NCI-H510A (cell line): ENCODE measurements around the gene NEK9.

Experiments used
- DNase-seq: peaks from one replicate; lab custom pipeline; 2025; lab: John Stamatoyannopoulos, UW

The NEK9 gene

GRCh38 chr14:75067212-75067611 lies 59.6 kb downstream of the NEK9 start:
- DNase-seq = no peak

GRCh38 chr14:75066691-75067090 lies 60.2 kb downstream of the NEK9 start:
- no peak for DNase-seq

- DNase-seq = no peak
Measured at GRCh38 chr14:75064205-75064567, 62.7 kb downstream of the NEK9 start.

GRCh38 chr14:75063491-75064204 lies 63.2 kb downstream of the NEK9 start, which contains the start of gene ACYP1:
Gene ACYP1, minus strand, starts transcription at chr14:75064024. Its CDS starts 471 bp downstream, at chr14:75063553.
- peak; percentile 76 for DNase-seq

GRCh38 chr14:75063013-75063412 lies 63.8 kb downstream of the NEK9 start:
- DNase-seq = no peak

- DNase-seq = no peak
Measured at GRCh38 chr14:75060420-75060819, 66.4 kb downstream of the NEK9 start.

- no peak for DNase-seq
Measured at GRCh38 chr14:75059642-75060041, 67.2 kb downstream of the NEK9 start.

- no peak for DNase-seq
Measured at GRCh38 chr14:75054421-75054820, 72.4 kb downstream of the NEK9 start.

GRCh38 chr14:75053396-75054291 lies 73.2 kb downstream of the NEK9 start:
- DNase-seq = no peak

GRCh38 chr14:75051556-75051899 lies 75.3 kb downstream of the NEK9 start:
- no peak for DNase-seq

- DNase-seq = peak; percentile 83
Measured at GRCh38 chr14:75050852-75051555, 75.8 kb downstream of the NEK9 start, which contains the start of gene MLH3. Gene MLH3, minus strand, starts transcription at chr14:75051467. Its CDS starts 1,812 bp downstream, at chr14:75049655.

GRCh38 chr14:75049731-75050201 lies 77.1 kb downstream of the NEK9 start:
- DNase-seq = no peak

- DNase-seq = no peak
Measured at GRCh38 chr14:75049136-75049535, 77.7 kb downstream of the NEK9 start.

GRCh38 chr14:75048101-75048500 lies 78.7 kb downstream of the NEK9 start:
- no peak for DNase-seq

GRCh38 chr14:75047506-75047905 lies 79.3 kb downstream of the NEK9 start:
- no peak for DNase-seq

GRCh38 chr14:75046899-75047298 lies 79.9 kb downstream of the NEK9 start:
- no peak for DNase-seq

- no peak for DNase-seq
Measured at GRCh38 chr14:75046275-75046674, 80.6 kb downstream of the NEK9 start.

GRCh38 chr14:75044752-75045151 lies 82.1 kb downstream of the NEK9 start:
- no peak for DNase-seq

GRCh38 chr14:75044322-75044721 lies 82.5 kb downstream of the NEK9 start:
- DNase-seq = no peak

GRCh38 chr14:75042035-75042434 lies 84.8 kb downstream of the NEK9 start:
- DNase-seq = no peak

GRCh38 chr14:75041613-75042012 lies 85.2 kb downstream of the NEK9 start:
- DNase-seq = no peak

GRCh38 chr14:75040959-75041358 lies 85.9 kb downstream of the NEK9 start:
- DNase-seq = no peak
